ENCODE data around the gene PRSS33. TPM values are rescaled to one million over a fixed set of nuclear protein-coding genes. Genes with fewer than 3 reads are reported as not detected.

Gene PRSS33
- total and polyA plus RNA-seq, 9 of the 15 experiments (the other 6 are each of a cell fraction or from before 2014, with no cell fraction given): not detected

DNA sequence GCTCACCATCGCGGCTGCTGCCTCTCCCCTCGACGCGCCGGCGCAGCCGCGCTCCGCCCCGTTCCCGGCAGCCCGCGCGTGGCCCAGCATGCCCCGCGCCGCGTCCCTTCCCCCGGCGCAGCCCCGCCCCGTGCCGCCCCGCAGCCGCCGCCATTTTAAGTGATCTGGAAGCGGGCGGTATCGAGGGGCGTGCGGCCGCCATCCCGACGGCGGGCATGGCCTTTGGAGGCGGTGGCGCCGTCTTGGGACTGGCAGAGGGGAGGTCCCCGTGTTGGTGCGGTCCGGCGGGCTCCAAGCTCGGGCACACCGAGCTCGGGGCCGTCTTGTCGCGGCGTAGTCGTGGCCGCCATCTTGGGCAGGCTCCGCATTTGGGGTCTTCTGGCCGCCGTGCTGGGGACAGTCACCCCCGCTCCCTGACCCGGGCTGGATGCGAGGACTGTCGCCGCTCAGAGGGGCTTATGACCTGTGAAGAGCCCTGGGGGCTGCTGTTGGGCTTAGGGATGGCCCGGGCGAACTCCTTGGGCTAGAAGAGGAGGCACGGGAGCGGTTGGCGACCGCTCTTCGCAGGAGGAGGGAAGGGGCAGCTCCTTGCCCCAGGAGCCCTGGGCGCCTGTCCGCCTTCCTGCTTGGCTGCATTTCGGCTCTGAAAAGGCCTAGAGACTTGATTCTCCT, 10.0 kb downstream of the PRSS33 start, which contains the start of gene ELOB (continued):
- TF ChIP-seq SP2 (IDR thresholded peaks at IDR 0.05; ENCODE audit: extremely low read depth, low read depth, low read length, poor library complexity, severe bottlenecking) (no peak), TCF7L2 (IDR thresholded peaks at IDR 0.05; ENCODE audit: low read depth, low read length) (no peak), RBM14 (IDR thresholded peaks at IDR 0.05; ENCODE audit: borderline replicate concordance, insufficient read depth, low read depth, low read length) (no peak), KAT8 (IDR thresholded peaks at IDR 0.05; ENCODE audit: low read depth) (peak; percentile 98), ARHGAP35 (IDR thresholded peaks at IDR 0.05; ENCODE audit: partially characterized antibody) (no peak), MXI1 (IDR thresholded peaks at IDR 0.05; ENCODE audit: low read depth, low read length) (no peak), PRPF4 (IDR thresholded peaks at IDR 0.05; ENCODE audit: insufficient read depth, low read depth, low read length, poor library complexity, severe bottlenecking) (no peak), LEF1 (IDR thresholded peaks at IDR 0.05) (no peak), TCF3 (CRISPR knock-in tag; IDR thresholded peaks at IDR 0.05) (no peak), RFX5 (IDR thresholded peaks at IDR 0.05; ENCODE audit: low read depth, low read length) (no peak), SIX5 (IDR thresholded peaks at IDR 0.05; ENCODE audit: borderline replicate concordance in 1 of 2, insufficient read depth in 1 of 2, low read depth in 1 of 2, low read length in 2 of 2) (no peak; a peak in 1 of 4 replicates), HDAC1 (IDR thresholded peaks at IDR 0.05) (no peak; a peak in 1 of 4 replicates), LARP7 (IDR thresholded peaks at IDR 0.05) (no peak), CCAR2 (IDR thresholded peaks at IDR 0.05; ENCODE audit: low read depth, low read length) (no peak), NEUROD1 (IDR thresholded peaks at IDR 0.05; ENCODE audit: borderline replicate concordance, low read depth, low read length, partially characterized antibody) (no peak), MLX (CRISPR knock-in tag; conservative IDR thresholded peaks at IDR 0.05) (0 out of 4 replicates have a peak, but pooled peaks have one; percentile 22 to 46), CBFB (CRISPR knock-in tag; IDR thresholded peaks at IDR 0.05) (0 out of 2 replicates have a peak, but pooled peaks have one; percentile 37), SREBF2 (CRISPR knock-in tag; IDR thresholded peaks at IDR 0.05) (no peak), MAX (CRISPR knock-in tag; IDR thresholded peaks at IDR 0.05) (peak; percentile 32)
- TF ChIP-seq, protein P1, sequence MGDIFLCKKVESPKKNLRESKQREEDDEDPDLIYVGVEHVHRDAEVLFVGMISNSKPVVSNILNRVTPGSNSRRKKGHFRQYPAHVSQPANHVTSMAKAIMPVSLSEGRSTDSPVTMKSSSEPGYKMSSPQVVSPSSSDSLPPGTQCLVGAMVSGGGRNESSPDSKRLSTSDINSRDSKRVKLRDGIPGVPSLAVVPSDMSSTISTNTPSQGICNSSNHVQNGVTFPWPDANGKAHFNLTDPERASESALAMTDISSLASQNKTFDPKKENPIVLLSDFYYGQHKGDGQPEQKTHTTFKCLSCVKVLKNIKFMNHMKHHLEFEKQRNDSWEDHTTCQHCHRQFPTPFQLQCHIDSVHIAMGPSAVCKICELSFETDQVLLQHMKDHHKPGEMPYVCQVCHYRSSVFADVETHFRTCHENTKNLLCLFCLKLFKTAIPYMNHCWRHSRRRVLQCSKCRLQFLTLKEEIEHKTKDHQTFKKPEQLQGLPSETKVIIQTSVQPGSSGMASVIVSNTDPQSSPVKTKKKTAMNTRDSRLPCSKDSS (IDR thresholded peaks at IDR 0.05; ENCODE audit: low read depth, partially characterized antibody): no peak
- TF ChIP-seq, protein P2, sequence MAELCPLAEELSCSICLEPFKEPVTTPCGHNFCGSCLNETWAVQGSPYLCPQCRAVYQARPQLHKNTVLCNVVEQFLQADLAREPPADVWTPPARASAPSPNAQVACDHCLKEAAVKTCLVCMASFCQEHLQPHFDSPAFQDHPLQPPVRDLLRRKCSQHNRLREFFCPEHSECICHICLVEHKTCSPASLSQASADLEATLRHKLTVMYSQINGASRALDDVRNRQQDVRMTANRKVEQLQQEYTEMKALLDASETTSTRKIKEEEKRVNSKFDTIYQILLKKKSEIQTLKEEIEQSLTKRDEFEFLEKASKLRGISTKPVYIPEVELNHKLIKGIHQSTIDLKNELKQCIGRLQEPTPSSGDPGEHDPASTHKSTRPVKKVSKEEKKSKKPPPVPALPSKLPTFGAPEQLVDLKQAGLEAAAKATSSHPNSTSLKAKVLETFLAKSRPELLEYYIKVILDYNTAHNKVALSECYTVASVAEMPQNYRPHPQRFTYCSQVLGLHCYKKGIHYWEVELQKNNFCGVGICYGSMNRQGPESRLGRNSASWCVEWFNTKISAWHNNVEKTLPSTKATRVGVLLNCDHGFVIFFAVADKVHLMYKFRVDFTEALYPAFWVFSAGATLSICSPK (IDR thresholded peaks at IDR 0.05; ENCODE audit: borderline replicate concordance): no peak
- TF ChIP-seq, protein P3, sequence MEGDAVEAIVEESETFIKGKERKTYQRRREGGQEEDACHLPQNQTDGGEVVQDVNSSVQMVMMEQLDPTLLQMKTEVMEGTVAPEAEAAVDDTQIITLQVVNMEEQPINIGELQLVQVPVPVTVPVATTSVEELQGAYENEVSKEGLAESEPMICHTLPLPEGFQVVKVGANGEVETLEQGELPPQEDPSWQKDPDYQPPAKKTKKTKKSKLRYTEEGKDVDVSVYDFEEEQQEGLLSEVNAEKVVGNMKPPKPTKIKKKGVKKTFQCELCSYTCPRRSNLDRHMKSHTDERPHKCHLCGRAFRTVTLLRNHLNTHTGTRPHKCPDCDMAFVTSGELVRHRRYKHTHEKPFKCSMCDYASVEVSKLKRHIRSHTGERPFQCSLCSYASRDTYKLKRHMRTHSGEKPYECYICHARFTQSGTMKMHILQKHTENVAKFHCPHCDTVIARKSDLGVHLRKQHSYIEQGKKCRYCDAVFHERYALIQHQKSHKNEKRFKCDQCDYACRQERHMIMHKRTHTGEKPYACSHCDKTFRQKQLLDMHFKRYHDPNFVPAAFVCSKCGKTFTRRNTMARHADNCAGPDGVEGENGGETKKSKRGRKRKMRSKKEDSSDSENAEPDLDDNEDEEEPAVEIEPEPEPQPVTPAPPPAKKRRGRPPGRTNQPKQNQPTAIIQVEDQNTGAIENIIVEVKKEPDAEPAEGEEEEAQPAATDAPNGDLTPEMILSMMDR (IDR thresholded peaks at IDR 0.05 in 2 of 3, conservative IDR thresholded peaks at IDR 0.05 in 1 of 3; ENCODE audit: insufficient read depth in 2 of 3, low read depth in 1 of 3, low read length in 3 of 3): no peak

Data from K562 (cell line).